OCI-LY3 (cell line): ENCODE measurements around the gene TMEM269.

Experiments
- H2AFZ ChIP-seq: fragments of 200-600, 300-600 bp; shearing (Covaris generic); 2 replicates; pipeline ENCODE4 v1.6.0; 2014; ENCODE audit warnings: antibody characterized with exemption, low read depth, low read length
- H3K27ac ChIP-seq: fragments of 200-600, 300-600 bp; sonication (generic); 2 replicates; pipeline ENCODE4 v1.5.1; 2014; ENCODE audit warnings: mild to moderate bottlenecking, low read length, moderate library complexity, mixed read lengths
- H3K27me3 ChIP-seq: fragments of 200-600, 300-600 bp; sonication (generic); 2 replicates; pipeline ENCODE4 v1.6.1; 2014; ENCODE audit warnings: low read depth, low read length, mixed read lengths
- H3K36me3 ChIP-seq: fragments of 200-600, 300-600 bp; sonication (generic); replicated peaks from 2 replicates; pipeline ENCODE3; 2014; ENCODE audit warnings: low read depth, low read length, mixed read lengths
- H3K4me1 ChIP-seq: fragments of 300-600, 200-600 bp; sonication (generic); 2 replicates; pipeline ENCODE4 v1.6.1; 2014; ENCODE audit warnings: low read length, mixed read lengths
- H3K4me2 ChIP-seq: fragments of 200-600, 300-600 bp; sonication (generic); 2 replicates; pipeline ENCODE4 v1.6.1; 2014; ENCODE audit warnings: low read length, mixed read lengths
- H3K4me3 ChIP-seq: fragments of 300-600, 200-600 bp; sonication (generic); 2 replicates; pipeline ENCODE4 v1.5.1; 2014; ENCODE audit warnings: antibody characterized with exemption, mild to moderate bottlenecking, low read length, moderate library complexity
- H3K79me2 ChIP-seq: fragments of 300-600, 200-600 bp; shearing (Covaris generic); 2 replicates; pipeline ENCODE4 v1.6.1; 2014; ENCODE audit warnings: mild to moderate bottlenecking, low read length, mixed read lengths
- H3K9ac ChIP-seq: fragments of 300-600, 200-600 bp; shearing (Covaris generic); 2 replicates; pipeline ENCODE4 v1.6.0; 2014; ENCODE audit warnings: mild to moderate bottlenecking, low read length, moderate library complexity
- H3K9me3 ChIP-seq: fragments of 200-600, 300-600 bp; shearing (Covaris generic); 2 replicates; pipeline ENCODE4 v1.6.1; 2014; ENCODE audit warnings: low read length, mixed read lengths; ENCODE audit not compliant: insufficient read depth
- H4K20me1 ChIP-seq: fragments of 200-600, 300-600 bp; sonication (generic); 2 replicates; pipeline ENCODE4 v1.6.1; 2016; ENCODE audit warnings: low read length, mixed read lengths; ENCODE audit not compliant: insufficient read depth
- CTCF ChIP-seq: fragments of 200-600, 300-600 bp; sonication (generic); IDR thresholded peaks from 2 replicates; pipeline ENCODE4 v1.5.1; 2014; ENCODE audit warnings: antibody characterized with exemption, low read length, low read depth
- EZH2phosphoT487 ChIP-seq: fragments of 200-600 bp; shearing (Covaris generic); IDR thresholded peaks from 2 replicates; pipeline ENCODE4 v1.6.1; 2018; ENCODE audit warnings: antibody characterized with exemption, mixed run types, low read depth

Gene TMEM269

GRCh38 chr1:42817440-42817767 is 32.6 kb downstream of the TMEM269 start:
- peak overlapping the region; percentile 62 for H3K9ac ChIP-seq
- H3K4me2 ChIP-seq = peak overlapping the region; percentile 97
- no peaks in the 10 kb centered on the region for H4K20me1 ChIP-seq
- H3K9me3 ChIP-seq = no peaks in the 10 kb centered on the region
- peak overlapping the region; percentile 88 for H3K4me3 ChIP-seq
- peak overlapping the region; percentile 85; the same call in 1 of the 2 replicates for H2AFZ ChIP-seq
- H3K27ac ChIP-seq = no peak overlapping the region
- no peaks in the 10 kb centered on the region for H3K36me3 ChIP-seq
- no peaks in the 10 kb centered on the region for H3K79me2 ChIP-seq
- no peak for TF ChIP-seq CTCF
- TF ChIP-seq EZH2phosphoT487 = no peak
- H3K4me1 ChIP-seq = peaks cover 12% of the 10 kb centered on the region
- H3K27me3 ChIP-seq = no peaks in the 10 kb centered on the region

- Histone ChIP-seq H3K4me3 (peak overlapping the region; percentile 88), H2AFZ (no peak overlapping the region)
- TF ChIP-seq EZH2phosphoT487 = no peak
- TF ChIP-seq CTCF = no peak
These were observed 33.2 kb downstream of the TMEM269 start for GRCh38 chr1:42817976-42818375.

GRCh38 chr1:42820813-42821212 is 36.0 kb downstream of the TMEM269 start:
- H3K9ac ChIP-seq = no peak overlapping the region

More at GRCh38 chr1:42817976-42818375, 33.2 kb downstream of the TMEM269 start:
- Histone ChIP-seq H3K9ac (no peak overlapping the region), H3K4me1 (peaks cover 12% of the 10 kb centered on the region), H4K20me1 (no peaks in the 10 kb centered on the region), H3K27ac (no peak overlapping the region), H3K79me2 (no peaks in the 10 kb centered on the region), H3K9me3 (no peaks in the 10 kb centered on the region), H3K4me2 (peak overlapping the region; percentile 97), H3K27me3 (no peaks in the 10 kb centered on the region), H3K36me3 (no peaks in the 10 kb centered on the region)

GRCh38 chr1:42821690-42822089 is 36.9 kb downstream of the TMEM269 start:
- Histone ChIP-seq H3K36me3 (no peaks in the 10 kb centered on the region), H3K9me3 (no peaks in the 10 kb centered on the region), H2AFZ (no peak overlapping the region), H4K20me1 (no peaks in the 10 kb centered on the region), H3K4me2 (no peak overlapping the region), H3K27ac (no peak overlapping the region), H3K4me3 (no peak overlapping the region), H3K27me3 (no peaks in the 10 kb centered on the region), H3K9ac (no peak overlapping the region), H3K4me1 (peaks cover 6% of the 10 kb centered on the region; the same call in 1 of the 2 replicates), H3K79me2 (no peaks in the 10 kb centered on the region)
- no peak for TF ChIP-seq EZH2phosphoT487

More at GRCh38 chr1:42820813-42821212, 36.0 kb downstream of the TMEM269 start:
- no peak for TF ChIP-seq CTCF
- no peak for TF ChIP-seq EZH2phosphoT487
- H4K20me1 ChIP-seq = no peaks in the 10 kb centered on the region
- H3K4me3 ChIP-seq = no peak overlapping the region
- no peaks in the 10 kb centered on the region for H3K79me2 ChIP-seq
- no peak overlapping the region for H3K4me2 ChIP-seq
- peaks cover 12% of the 10 kb centered on the region for H3K4me1 ChIP-seq
- no peaks in the 10 kb centered on the region for H3K36me3 ChIP-seq
- H3K27me3 ChIP-seq = no peaks in the 10 kb centered on the region
- H3K27ac ChIP-seq = no peak overlapping the region
- H2AFZ ChIP-seq = no peak overlapping the region
- H3K9me3 ChIP-seq = no peaks in the 10 kb centered on the region
